ENCODE results near the gene VPS29.

- TF ChIP-seq POLR2A (IDR thresholded peaks at IDR 0.05) (no peak), CTCF (IDR thresholded peaks at IDR 0.05) (no peak)
Measured at GRCh38 chr12:110536834-110537604, 35.1 kb upstream of the VPS29 start.

Data from suprapubic skin (tissue), 3 donors.